ENCODE results near the gene FXN.

GRCh38 chr9:69122549-69123141, 87.1 kb downstream of the FXN start:
- TF ChIP-seq EZH2phosphoT487 (IDR thresholded peaks at IDR 0.05; ENCODE audit: low read depth) (no peak), CTCF (IDR thresholded peaks at IDR 0.05; ENCODE audit: low read depth, low read length) (no peak)
